GM19043 (cell line): Measurements from ENCODE around the gene TFF3.
"Not testable (repeated sequence)": the region's sequence is repeated elsewhere in the genome, so short reads cannot be mapped to it uniquely, and the experiment has no call there.

Experiments
- ATAC-seq: cut with Tn5 transposase; IDR thresholded peaks from one replicate; pipeline ENCODE4 v1.9.1; 2021; ENCODE audit warnings: low read depth; ENCODE audit not compliant: unreplicated experiment

Gene TFF3

GRCh38 chr21:42307106-42307505 lies 8.1 kb downstream of the TFF3 start:
- no peak for ATAC-seq

- ATAC-seq: no peak
Observed at GRCh38 chr21:42306366-42307035, 8.7 kb downstream of the TFF3 start.

GRCh38 chr21:42305707-42306147 lies 9.5 kb downstream of the TFF3 start:
- ATAC-seq: no peak

GRCh38 chr21:42304556-42305454 lies 10.4 kb downstream of the TFF3 start:
- ATAC-seq: no peak

GRCh38 chr21:42303443-42303842 lies 11.8 kb downstream of the TFF3 start:
- ATAC-seq: no peak

- ATAC-seq: no peak
Observed at GRCh38 chr21:42302794-42303193, 12.4 kb downstream of the TFF3 start.

- ATAC-seq: no peak
Observed at GRCh38 chr21:42302076-42302650, 13.0 kb downstream of the TFF3 start.

- ATAC-seq: no peak
Observed at GRCh38 chr21:42301371-42302075, 13.7 kb downstream of the TFF3 start.

- no peak for ATAC-seq
Observed at GRCh38 chr21:42300956-42301355, 14.3 kb downstream of the TFF3 start.

- ATAC-seq: no peak
Observed at GRCh38 chr21:42300045-42300583, 15.1 kb downstream of the TFF3 start.

GRCh38 chr21:42299324-42300044 lies 15.7 kb downstream of the TFF3 start:
- ATAC-seq: no peak

- no peak for ATAC-seq
Observed at GRCh38 chr21:42298657-42299056, 16.6 kb downstream of the TFF3 start.

GRCh38 chr21:42298237-42298636 lies 17.0 kb downstream of the TFF3 start:
- ATAC-seq: no peak

GRCh38 chr21:42297377-42297776 lies 17.8 kb downstream of the TFF3 start:
- ATAC-seq: no peak

- ATAC-seq: no peak
Observed at GRCh38 chr21:42296501-42296900, 18.7 kb downstream of the TFF3 start.

GRCh38 chr21:42295845-42296244 lies 19.4 kb downstream of the TFF3 start:
- no peak for ATAC-seq

GRCh38 chr21:42294273-42294880 lies 20.8 kb downstream of the TFF3 start:
- ATAC-seq: no peak

GRCh38 chr21:42293649-42294272 lies 21.4 kb downstream of the TFF3 start:
- no peak for ATAC-seq

GRCh38 chr21:42292563-42293142 lies 22.6 kb downstream of the TFF3 start:
- ATAC-seq: not testable (repeated sequence)
